Measurements from ENCODE around the gene PGBD1.

Gene PGBD1

DNA sequence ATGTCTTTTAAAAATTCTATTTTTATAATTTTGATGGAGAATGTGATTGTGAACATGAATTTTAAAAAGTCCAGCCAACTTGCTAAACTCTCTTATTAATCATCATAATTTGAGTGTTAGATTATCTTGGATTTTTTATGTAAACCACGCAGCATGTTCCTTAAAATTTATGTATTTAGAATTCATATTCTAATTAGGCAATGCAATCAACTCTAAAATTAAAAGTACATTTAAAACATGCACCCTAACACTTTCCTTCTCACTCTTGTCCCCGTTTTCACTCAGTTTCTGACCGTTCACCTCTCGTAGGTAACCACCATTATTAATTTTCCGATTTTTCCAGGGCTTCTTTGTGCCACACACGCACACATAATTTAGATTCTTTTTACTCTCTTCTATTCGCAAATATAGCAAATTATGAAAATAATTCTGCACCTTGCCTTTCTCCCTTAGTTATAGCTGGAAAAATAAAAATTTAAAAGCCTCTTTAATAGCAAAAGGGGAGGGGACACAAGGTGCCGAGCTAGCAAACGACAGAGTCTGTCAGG lies 68.0 kb downstream of the PGBD1 start:
- Histone ChIP-seq H3K27ac (ENCODE audit: insufficient read depth, low read depth, low read length, poor library complexity, severe bottlenecking) (no peak overlapping the region), H3K27me3 (ENCODE audit: control insufficient read depth, insufficient read depth, low read length, poor library complexity, severe bottlenecking) (peaks cover 15% of the 10 kb centered on the region), H3K4me3 (ENCODE audit: insufficient read depth, low read depth, low read length) (peak overlapping the region; percentile 76), H3K4me1 (ENCODE audit: control insufficient read depth, insufficient read depth, low read length) (peaks cover 4% of the 10 kb centered on the region), H3K36me3 (ENCODE audit: control insufficient read depth, insufficient read depth, low read length) (no peaks in the 10 kb centered on the region), H3K9me3 (ENCODE audit: control insufficient read depth, low read length) (no peaks in the 10 kb centered on the region)
- 1 to 2% methylated on average over 8 of the region's 9 CpGs for WGBS, 2 experiments

- H3K27ac ChIP-seq (ENCODE audit: insufficient read depth, low read depth, low read length, poor library complexity, severe bottlenecking) = peak within 1 kb of the TSS; percentile 48
Measured at GRCh38 chr6:28349892-28350737, 68.7 kb downstream of the PGBD1 start, which contains the start of gene ZKSCAN3. Gene ZKSCAN3, plus strand, starts transcription at chr6:28349947. Its CDS starts 9,640 bp downstream, at chr6:28359587.

DNA sequence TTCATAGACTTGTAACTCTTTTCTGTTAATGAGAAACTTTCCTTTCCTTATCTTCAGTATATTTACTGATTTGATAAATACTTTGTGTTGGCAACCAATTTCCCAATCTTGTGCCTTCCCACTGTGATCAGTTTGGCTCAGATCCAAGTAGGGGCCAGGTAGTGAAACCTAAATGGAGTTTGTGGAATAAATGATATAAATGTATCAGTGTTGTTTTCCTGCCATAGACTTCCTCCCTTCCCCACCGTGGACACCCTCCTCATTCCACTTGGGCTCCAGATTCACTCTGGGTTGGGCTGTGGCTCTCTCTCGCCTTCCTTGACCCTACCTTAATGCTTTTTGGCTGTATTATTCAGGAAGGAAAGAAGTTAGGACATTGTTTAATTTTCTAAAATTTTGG lies 69.7 kb downstream of the PGBD1 start:
- Histone ChIP-seq H3K27ac (ENCODE audit: insufficient read depth, low read depth, low read length, poor library complexity, severe bottlenecking) (no peak overlapping the region), H3K4me1 (ENCODE audit: control insufficient read depth, insufficient read depth, low read length) (peaks cover 4% of the 10 kb centered on the region), H3K27me3 (ENCODE audit: control insufficient read depth, insufficient read depth, low read length, poor library complexity, severe bottlenecking) (peaks cover 11% of the 10 kb centered on the region), H3K4me3 (ENCODE audit: insufficient read depth, low read depth, low read length) (no peak overlapping the region), H3K36me3 (ENCODE audit: control insufficient read depth, insufficient read depth, low read length) (no peaks in the 10 kb centered on the region), H3K9me3 (ENCODE audit: control insufficient read depth, low read length) (no peaks in the 10 kb centered on the region)
- 79 to 90% methylated on average over 2 of the region's 2 CpGs for WGBS, 2 experiments

More at GRCh38 chr6:28349892-28350737, 68.7 kb downstream of the PGBD1 start, which contains the start of gene ZKSCAN3:
- H3K36me3 ChIP-seq (ENCODE audit: control insufficient read depth, insufficient read depth, low read length) = no peaks in the 10 kb centered on the region
- peaks cover 4% of the 10 kb centered on the region for H3K4me1 ChIP-seq (ENCODE audit: control insufficient read depth, insufficient read depth, low read length)
- H3K9me3 ChIP-seq (ENCODE audit: control insufficient read depth, low read length) = no peaks in the 10 kb centered on the region
- peak within 1 kb of the TSS; percentile 76 for H3K4me3 ChIP-seq (ENCODE audit: insufficient read depth, low read depth, low read length)
- WGBS, 2 experiments = 1 to 3% methylated on average over 28 to 29 of the region's 30 CpGs
- peaks cover 15% of the 10 kb centered on the region for H3K27me3 ChIP-seq (ENCODE audit: control insufficient read depth, insufficient read depth, low read length, poor library complexity, severe bottlenecking)

DNA sequence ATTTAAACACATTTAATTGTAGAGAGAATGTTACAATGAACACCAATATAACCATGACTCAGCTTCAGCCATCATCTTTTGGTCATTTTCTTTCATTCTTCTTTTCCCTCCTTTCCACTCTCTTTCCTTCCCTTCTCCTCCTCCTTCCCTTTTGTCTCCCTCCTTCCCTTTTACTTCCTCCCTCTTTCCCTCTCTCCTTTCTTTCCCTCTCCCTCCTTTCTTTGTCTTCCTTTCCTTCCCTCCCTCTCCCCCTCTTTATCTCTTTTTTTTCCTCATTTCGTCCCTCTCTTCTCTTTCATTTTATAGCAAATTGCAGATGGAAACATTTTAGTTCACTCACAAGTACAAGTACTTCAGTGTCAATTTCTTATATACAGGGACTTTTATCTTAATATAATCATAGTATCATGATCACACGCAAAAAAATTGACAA lies 70.1 kb downstream of the PGBD1 start:
- Histone ChIP-seq H3K27ac (ENCODE audit: insufficient read depth, low read depth, low read length, poor library complexity, severe bottlenecking) (no peak overlapping the region), H3K36me3 (ENCODE audit: control insufficient read depth, insufficient read depth, low read length) (no peaks in the 10 kb centered on the region), H3K27me3 (ENCODE audit: control insufficient read depth, insufficient read depth, low read length, poor library complexity, severe bottlenecking) (peaks cover 11% of the 10 kb centered on the region), H3K4me1 (ENCODE audit: control insufficient read depth, insufficient read depth, low read length) (peaks cover 4% of the 10 kb centered on the region), H3K9me3 (ENCODE audit: control insufficient read depth, low read length) (no peaks in the 10 kb centered on the region), H3K4me3 (ENCODE audit: insufficient read depth, low read depth, low read length) (no peak overlapping the region)
- 81% methylated on average over 1 of the region's 2 CpGs; no CpG with 5 or more reads in 1 of the 2 experiments for WGBS, 2 experiments
